ENCODE data around the gene IPO13. TPM values are rescaled to one million over a fixed set of nuclear protein-coding genes. Genes with fewer than 3 reads are reported as not detected.

The IPO13 gene
- total RNA-seq, 1 donor from 2014 or later = 53.2 TPM

GRCh38 chr1:44008259-44008658 is 61.5 kb downstream of the IPO13 start:
- DNase-seq = no peak
- H3K4me1 Mint-ChIP-seq (ENCODE audit: low read depth, unreplicated experiment) = peaks cover 2% of the 10 kb centered on the region
- no peaks in the 10 kb centered on the region for H3K9me3 Mint-ChIP-seq (ENCODE audit: unreplicated experiment)
- H3K4me3 Mint-ChIP-seq (ENCODE audit: unreplicated experiment) = no peak overlapping the region
- H3K27me3 Mint-ChIP-seq (ENCODE audit: unreplicated experiment) = peaks cover 4% of the 10 kb centered on the region
- TF ChIP-seq, protein P1, sequence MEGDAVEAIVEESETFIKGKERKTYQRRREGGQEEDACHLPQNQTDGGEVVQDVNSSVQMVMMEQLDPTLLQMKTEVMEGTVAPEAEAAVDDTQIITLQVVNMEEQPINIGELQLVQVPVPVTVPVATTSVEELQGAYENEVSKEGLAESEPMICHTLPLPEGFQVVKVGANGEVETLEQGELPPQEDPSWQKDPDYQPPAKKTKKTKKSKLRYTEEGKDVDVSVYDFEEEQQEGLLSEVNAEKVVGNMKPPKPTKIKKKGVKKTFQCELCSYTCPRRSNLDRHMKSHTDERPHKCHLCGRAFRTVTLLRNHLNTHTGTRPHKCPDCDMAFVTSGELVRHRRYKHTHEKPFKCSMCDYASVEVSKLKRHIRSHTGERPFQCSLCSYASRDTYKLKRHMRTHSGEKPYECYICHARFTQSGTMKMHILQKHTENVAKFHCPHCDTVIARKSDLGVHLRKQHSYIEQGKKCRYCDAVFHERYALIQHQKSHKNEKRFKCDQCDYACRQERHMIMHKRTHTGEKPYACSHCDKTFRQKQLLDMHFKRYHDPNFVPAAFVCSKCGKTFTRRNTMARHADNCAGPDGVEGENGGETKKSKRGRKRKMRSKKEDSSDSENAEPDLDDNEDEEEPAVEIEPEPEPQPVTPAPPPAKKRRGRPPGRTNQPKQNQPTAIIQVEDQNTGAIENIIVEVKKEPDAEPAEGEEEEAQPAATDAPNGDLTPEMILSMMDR (IDR thresholded peaks at IDR 0.05; ENCODE audit: partially characterized antibody, unreplicated experiment) = no peak
- H3K36me3 Mint-ChIP-seq (ENCODE audit: unreplicated experiment) = no peaks in the 10 kb centered on the region
- no peak overlapping the region for H3K27ac Mint-ChIP-seq (ENCODE audit: unreplicated experiment)

GRCh38 chr1:44010935-44011471 is 64.3 kb downstream of the IPO13 start:
- peaks cover 4% of the 10 kb centered on the region for H3K27me3 Mint-ChIP-seq (ENCODE audit: unreplicated experiment)
- no peak overlapping the region for H3K27ac Mint-ChIP-seq (ENCODE audit: unreplicated experiment)
- no peak overlapping the region for H3K4me3 Mint-ChIP-seq (ENCODE audit: unreplicated experiment)
- TF ChIP-seq, protein P1 (IDR thresholded peaks at IDR 0.05; ENCODE audit: partially characterized antibody, unreplicated experiment) = no peak
- H3K9me3 Mint-ChIP-seq (ENCODE audit: unreplicated experiment) = no peaks in the 10 kb centered on the region
- no peaks in the 10 kb centered on the region for H3K4me1 Mint-ChIP-seq (ENCODE audit: low read depth, unreplicated experiment)
- no peaks in the 10 kb centered on the region for H3K36me3 Mint-ChIP-seq (ENCODE audit: unreplicated experiment)
- no peak for DNase-seq

DNA sequence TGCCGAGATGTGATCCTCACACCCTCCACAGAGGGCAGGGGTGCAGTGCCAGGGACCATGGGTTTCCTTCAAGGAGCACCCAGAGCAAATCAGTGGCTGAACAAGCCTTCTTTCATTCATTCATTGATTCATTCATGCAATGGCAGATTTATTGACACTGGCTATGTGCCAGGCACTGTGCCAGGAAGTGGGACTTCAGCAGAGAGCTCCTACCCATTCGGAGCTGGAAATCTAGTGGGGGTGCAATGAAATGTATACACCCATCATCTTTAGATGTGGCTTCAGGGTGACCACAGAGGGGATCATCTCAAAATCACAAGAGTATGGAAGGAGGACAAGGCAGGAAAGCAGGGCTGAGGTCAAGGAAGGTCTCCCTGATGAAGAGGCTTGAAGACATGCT is 65.7 kb downstream of the IPO13 start:
- H3K9me3 Mint-ChIP-seq (ENCODE audit: unreplicated experiment) = no peaks in the 10 kb centered on the region
- DNase-seq = no peak
- H3K27me3 Mint-ChIP-seq (ENCODE audit: unreplicated experiment) = peaks cover 4% of the 10 kb centered on the region
- H3K36me3 Mint-ChIP-seq (ENCODE audit: unreplicated experiment) = no peaks in the 10 kb centered on the region
- TF ChIP-seq, protein P1 (IDR thresholded peaks at IDR 0.05; ENCODE audit: partially characterized antibody, unreplicated experiment) = no peak
- H3K4me3 Mint-ChIP-seq (ENCODE audit: unreplicated experiment) = no peak overlapping the region
- H3K4me1 Mint-ChIP-seq (ENCODE audit: low read depth, unreplicated experiment) = no peaks in the 10 kb centered on the region
- H3K27ac Mint-ChIP-seq (ENCODE audit: unreplicated experiment) = no peak overlapping the region

DNA sequence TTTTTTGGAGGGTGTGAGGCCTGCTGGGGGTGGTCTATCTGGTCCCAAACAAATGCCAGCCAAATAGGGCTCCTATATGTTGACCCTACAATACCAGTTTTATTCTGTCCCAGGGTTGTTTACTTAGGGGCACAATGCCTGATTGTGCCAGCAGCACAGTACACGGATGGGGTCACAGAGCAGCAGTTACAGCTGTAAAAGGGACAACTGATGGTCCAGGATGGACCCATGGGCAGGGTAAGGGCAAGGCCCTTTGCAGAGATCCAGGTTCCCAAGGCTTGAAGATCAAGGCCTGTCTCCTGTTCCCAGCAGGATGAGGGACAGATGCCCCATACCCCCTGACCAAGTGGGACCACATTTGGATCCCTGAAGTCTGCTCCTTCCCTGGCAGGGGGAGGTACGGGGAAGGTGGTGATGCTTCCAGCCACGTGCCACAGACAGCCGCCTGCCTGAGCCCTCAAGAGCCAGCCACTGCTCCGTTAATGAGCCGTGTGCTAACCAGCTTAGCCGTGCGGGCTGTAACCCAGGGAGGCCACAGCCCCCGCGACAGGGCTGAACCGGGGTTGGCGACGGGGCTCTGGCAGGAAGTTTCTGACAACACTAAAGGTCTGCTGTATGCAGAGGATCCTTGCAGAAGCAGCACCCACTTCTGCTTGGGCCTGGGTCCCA is 66.3 kb downstream of the IPO13 start:
- H3K36me3 Mint-ChIP-seq (ENCODE audit: unreplicated experiment) = no peaks in the 10 kb centered on the region
- TF ChIP-seq, protein P1 (IDR thresholded peaks at IDR 0.05; ENCODE audit: partially characterized antibody, unreplicated experiment) = no peak
- no peak overlapping the region for H3K27ac Mint-ChIP-seq (ENCODE audit: unreplicated experiment)
- peaks cover 4% of the 10 kb centered on the region for H3K27me3 Mint-ChIP-seq (ENCODE audit: unreplicated experiment)
- H3K9me3 Mint-ChIP-seq (ENCODE audit: unreplicated experiment) = no peaks in the 10 kb centered on the region
- DNase-seq = no peak
- H3K4me3 Mint-ChIP-seq (ENCODE audit: unreplicated experiment) = no peak overlapping the region
- no peaks in the 10 kb centered on the region for H3K4me1 Mint-ChIP-seq (ENCODE audit: low read depth, unreplicated experiment)

GRCh38 chr1:44013949-44014348 is 67.2 kb downstream of the IPO13 start:
- no peak overlapping the region for H3K27ac Mint-ChIP-seq (ENCODE audit: unreplicated experiment)
- no peaks in the 10 kb centered on the region for H3K9me3 Mint-ChIP-seq (ENCODE audit: unreplicated experiment)
- no peak for DNase-seq
- no peak overlapping the region for H3K4me3 Mint-ChIP-seq (ENCODE audit: unreplicated experiment)
- peaks cover 4% of the 10 kb centered on the region for H3K27me3 Mint-ChIP-seq (ENCODE audit: unreplicated experiment)
- H3K4me1 Mint-ChIP-seq (ENCODE audit: low read depth, unreplicated experiment) = no peaks in the 10 kb centered on the region
- no peaks in the 10 kb centered on the region for H3K36me3 Mint-ChIP-seq (ENCODE audit: unreplicated experiment)
- TF ChIP-seq, protein P1 (IDR thresholded peaks at IDR 0.05; ENCODE audit: partially characterized antibody, unreplicated experiment) = no peak
